HG02571 (cell line): Measurements from ENCODE around the gene PPP1R14B.

ENCODE experiments used
- ATAC-seq: cut with Tn5 transposase; IDR thresholded peaks from one replicate; pipeline ENCODE4 v1.9.1; 2021; ENCODE audit warnings: mild to moderate bottlenecking, moderate library complexity; ENCODE audit not compliant: unreplicated experiment

PPP1R14B gene

DNA sequence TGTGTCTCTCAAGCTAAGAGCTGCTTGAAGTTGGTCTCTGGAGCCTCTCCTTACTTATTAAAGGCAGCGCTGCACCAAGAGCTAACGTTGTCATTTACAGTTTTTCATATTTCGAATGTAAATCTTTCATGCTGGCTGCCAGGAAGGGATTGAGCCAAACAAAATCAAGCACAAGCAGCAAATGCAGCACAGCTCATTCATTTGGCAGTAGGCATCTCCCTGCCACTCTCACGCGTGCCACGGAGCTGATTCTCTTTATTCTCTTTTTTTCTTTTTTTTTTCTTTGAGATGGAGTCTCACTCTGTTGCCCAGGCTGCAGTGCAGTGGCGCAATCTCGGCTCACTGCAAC, 13.8 kb downstream of the PPP1R14B start:
- no peak for ATAC-seq

DNA sequence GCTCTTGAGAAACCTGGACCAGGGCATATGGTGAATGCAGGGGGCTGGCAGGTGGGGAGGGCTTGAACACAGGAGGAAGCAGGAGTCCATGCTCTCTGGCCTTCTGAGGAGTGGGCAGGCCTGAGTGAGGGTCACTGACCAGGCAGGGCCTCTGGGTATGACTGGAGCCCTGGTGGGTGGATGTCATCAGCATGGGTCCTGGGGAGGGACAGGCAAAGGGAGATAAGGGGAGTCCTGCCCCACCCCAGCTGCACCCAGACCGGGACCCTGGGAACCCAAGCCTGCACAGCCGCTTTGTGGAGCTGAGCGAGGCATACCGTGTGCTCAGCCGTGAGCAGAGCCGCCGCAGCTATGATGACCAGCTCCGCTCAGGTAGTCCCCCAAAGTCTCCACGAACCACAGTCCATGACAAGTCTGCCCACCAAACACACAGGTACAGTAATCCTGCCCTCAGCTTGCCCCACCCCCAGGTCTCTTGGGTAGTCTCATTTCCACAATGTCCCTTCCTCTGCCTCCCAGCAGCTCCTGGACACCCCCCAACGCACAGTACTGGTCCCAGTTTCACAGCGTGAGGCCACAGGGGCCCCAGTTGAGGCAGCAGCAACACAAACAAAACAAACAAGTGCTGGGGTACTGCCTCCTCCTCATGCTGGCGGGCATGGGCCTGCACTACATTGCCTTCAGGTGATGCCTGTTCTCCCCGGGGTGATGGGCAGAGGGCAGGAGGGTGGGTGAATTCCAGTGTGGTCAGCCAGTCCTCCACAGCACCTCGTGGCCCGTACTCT, 14.4 kb downstream of the PPP1R14B start:
- ATAC-seq, result no peak

DNA sequence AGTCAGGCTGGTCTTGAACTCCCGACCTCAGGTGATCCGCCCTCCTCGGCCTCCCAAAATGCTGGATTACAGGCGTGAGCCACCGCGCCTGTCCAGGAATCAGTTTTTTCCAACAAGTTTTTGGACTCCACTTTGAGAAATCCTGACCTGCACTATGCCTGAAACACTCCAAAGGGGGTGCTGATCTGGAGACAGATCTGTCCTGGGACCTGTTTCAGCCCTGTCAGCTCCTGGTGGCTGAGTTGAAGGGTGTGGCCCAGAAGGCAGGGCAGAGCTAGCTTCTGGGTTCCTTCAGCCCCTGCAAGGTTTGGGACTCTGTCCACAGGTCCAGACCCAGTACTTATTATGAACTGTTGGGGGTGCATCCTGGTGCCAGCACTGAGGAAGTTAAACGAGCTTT, 15.2 kb downstream of the PPP1R14B start:
- ATAC-seq, result no peak

DNA sequence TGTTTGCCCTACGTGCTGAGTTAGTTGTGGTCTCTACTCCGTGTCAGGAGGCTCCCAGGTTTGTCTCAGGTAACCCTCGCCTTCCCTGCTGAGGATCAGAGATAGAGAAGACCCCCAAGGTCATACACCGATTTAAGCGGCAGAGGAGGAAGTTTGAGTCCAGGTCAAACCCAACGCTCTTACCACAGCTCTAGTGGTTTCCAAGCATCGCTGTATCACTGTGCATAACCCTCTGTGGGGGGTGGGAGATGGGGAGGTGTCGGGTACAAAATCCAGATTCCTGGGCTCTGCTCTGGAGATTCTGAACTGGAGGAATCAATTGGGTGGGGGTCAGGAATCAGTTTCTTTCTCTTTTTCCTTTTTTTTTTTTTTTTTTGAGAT, 15.8 kb downstream of the PPP1R14B start:
- ATAC-seq, result no peak

GRCh38 chr11:64230171-64230984, 16.4 kb downstream of the PPP1R14B start, which contains the start of gene DNAJC4:
DNAJC4 (plus strand) TSS chr11:64230548; CDS start chr11:64230855, 307 bp downstream.
- ATAC-seq, result no peak

GRCh38 chr11:64229744-64230170, 17.0 kb downstream of the PPP1R14B start:
- ATAC-seq, result no peak

GRCh38 chr11:64229090-64229743, 17.5 kb downstream of the PPP1R14B start:
- ATAC-seq, result no peak

DNA sequence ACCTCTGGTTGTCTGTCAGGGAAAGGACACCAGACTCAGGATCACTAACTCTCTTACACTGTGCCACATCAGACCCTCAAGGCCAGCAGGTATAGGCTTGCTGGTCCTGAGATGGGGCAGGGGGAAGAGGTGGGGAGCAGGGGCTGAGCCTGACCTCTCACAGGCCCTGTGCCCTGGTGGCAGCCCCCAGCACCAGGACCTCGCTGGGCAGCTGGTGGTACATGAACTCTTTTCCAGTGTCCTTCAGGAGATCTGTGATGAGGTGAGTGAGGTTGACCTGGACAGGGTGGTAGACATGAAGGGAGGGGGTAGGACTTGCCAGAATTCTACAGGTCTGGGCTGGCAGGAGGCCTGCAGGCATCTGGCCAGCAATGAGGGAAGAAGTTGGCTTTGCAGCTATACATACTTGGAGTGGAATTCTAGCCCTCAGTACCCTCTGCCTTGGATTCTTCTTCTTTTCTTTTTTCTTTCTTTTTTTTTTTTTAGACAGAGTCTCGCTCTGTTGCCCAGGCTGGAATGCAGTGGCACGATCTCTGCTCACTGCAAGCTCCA, 19.3 kb downstream of the PPP1R14B start:
- no peak for ATAC-seq

DNA sequence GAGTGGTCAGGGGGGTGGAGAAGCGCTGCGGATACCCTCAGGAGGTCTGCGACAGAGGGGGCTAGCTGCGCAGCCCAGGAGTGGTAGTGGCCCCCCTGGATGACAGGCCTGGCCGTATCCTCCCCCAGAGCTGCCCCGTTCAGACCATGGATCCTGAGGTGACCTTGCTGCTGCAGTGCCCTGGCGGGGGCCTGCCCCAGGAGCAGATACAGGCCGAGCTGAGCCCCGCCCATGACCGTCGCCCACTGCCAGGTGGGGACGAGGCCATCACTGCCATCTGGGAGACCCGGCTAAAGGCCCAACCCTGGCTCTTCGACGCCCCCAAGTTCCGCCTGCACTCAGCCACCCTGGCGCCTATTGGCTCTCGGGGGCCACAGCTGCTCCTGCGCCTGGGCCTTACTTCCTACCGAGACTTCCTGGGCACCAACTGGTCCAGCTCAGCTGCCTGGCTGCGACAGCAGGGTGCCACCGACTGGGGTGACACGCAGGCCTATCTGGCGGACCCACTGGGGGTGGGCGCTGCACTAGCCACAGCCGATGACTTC, 20.2 kb downstream of the PPP1R14B start:
- peak; percentile 26 for ATAC-seq

GRCh38 chr11:64225608-64226506, 20.9 kb downstream of the PPP1R14B start, which contains the start of the genes NUDT22 and TRPT1:
NUDT22 (plus strand) TSS chr11:64226274; CDS start chr11:64226653, 379 bp downstream.
TRPT1 (minus strand) TSS chr11:64226186; CDS start chr11:64225860, 326 bp downstream.
- peak; percentile 59 for ATAC-seq

DNA sequence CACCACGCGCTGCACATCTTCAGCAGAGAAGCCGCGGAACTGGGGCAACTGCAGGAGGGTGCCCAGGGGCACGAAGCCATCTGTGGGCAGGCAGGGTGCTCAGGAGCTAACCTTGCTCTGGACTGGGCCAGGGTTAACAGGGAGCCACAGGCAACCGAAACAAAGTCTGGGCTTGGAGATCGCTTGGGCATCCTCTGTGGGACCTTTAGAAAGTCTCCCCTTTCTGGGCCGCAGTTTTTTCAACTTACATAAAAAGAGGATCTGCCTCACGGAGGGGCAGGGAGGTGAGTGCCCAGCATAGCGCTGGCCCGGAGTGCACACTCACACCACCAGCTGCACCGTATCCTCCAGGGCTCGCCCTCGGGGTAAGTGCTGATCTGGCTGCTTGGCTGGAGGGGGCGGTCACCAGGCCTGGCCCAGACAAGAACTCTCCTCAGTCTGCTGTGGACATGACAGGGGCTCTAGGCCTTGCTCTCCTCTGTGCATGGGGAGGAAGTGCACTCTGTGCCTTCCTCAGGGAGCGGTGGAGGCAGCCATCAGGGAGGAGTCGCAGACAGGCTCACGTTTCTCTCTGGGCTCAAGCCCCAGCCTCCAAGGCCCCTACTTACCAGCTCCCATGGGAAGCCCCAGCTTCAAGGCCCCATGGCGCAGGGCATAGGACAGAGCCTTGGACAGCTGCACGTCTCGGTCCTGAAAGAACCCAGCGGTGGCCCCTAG, 21.7 kb downstream of the PPP1R14B start:
- no peak for ATAC-seq

DNA sequence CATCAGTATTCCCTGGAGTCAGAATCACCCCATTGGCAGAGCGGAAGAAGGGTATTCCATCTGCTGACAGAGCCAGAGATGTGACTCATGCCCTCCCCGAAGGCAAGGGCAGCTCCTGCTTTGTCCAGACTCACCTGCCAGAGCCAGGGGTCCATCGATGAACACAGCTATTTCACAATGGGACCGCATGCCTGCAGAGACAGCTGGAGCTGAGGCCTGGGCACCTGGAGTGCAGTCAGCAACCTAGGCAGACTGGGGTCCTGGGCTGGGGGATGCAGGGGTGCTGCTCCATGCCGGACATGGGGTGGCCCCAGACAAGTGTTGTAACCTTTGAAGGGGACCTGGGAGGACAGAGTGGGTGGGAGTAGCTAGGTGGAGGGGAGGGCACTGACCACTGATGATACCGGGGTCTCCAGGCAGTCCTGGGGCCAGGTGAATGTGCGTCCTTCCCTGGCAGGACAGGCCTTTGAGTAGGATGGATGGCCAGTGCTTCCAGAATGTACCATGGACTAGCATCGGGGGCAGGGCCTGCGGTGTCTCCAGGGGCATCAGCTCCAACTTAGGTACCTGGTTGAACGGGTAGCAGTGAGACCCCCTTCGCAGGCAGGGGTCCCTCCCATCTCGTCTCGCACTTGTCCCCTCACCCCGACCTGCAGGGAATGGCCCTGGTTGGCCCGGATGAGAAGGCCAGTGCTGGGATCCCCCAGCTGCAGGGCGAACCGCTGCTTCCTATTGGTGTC, 22.4 kb downstream of the PPP1R14B start:
- ATAC-seq, result no peak

GRCh38 chr11:64223001-64223651, 23.6 kb downstream of the PPP1R14B start:
- ATAC-seq, result no peak

- no peak for ATAC-seq
Observed at GRCh38 chr11:64222651-64223000, 24.1 kb downstream of the PPP1R14B start.

GRCh38 chr11:64220798-64221197, 25.9 kb downstream of the PPP1R14B start:
- no peak for ATAC-seq

GRCh38 chr11:64220271-64220670, 26.5 kb downstream of the PPP1R14B start:
- ATAC-seq, result no peak

- no peak for ATAC-seq
Observed at GRCh38 chr11:64219755-64220154, 27.0 kb downstream of the PPP1R14B start.

DNA sequence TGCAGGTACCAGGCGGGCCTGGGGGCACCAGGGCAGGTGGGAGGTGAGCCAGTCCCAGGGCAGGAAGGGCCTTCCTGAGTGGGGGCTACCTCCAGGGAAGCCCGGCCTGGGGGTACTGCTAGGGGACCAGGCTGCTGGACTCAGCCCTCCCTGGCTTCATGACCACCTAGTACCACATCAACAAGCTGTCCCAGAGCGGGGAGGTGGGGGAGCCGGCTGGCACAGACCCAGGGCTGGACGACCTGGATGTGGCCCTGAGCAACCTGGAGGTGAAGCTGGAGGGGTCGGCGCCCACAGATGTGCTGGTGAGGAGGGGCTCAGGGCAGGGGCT, 27.4 kb downstream of the PPP1R14B start:
- no peak for ATAC-seq
